ENCODE measurements around the gene AAMP.

DNA sequence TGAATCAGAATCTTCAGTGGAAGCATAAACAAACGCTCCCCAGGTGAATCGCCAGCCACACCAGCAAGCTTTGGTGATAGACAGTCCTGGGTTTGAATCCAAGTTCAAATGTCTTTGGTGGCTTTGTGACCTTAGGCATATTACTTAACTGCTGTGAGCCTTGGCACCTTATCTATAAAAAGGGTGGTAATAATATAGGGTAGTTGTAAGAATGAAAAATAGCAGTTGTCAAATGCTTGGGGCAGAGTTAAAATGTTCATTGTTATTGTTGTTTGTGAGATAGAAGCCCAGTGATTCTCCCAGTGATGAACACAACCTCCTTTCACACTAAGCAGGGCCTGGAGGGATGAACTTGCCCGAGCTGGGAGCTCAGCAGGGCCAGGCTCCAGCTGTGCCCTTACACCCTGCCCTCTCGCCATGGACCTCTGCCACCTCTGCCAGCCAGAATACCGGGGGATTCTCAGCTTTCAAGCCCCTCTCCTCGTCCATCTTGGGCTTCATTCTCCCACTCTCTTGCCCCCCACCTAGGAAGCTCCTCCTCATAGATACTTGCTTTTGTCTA lies 28.5 kb upstream of the AAMP start:
- TF ChIP-seq, protein P1, sequence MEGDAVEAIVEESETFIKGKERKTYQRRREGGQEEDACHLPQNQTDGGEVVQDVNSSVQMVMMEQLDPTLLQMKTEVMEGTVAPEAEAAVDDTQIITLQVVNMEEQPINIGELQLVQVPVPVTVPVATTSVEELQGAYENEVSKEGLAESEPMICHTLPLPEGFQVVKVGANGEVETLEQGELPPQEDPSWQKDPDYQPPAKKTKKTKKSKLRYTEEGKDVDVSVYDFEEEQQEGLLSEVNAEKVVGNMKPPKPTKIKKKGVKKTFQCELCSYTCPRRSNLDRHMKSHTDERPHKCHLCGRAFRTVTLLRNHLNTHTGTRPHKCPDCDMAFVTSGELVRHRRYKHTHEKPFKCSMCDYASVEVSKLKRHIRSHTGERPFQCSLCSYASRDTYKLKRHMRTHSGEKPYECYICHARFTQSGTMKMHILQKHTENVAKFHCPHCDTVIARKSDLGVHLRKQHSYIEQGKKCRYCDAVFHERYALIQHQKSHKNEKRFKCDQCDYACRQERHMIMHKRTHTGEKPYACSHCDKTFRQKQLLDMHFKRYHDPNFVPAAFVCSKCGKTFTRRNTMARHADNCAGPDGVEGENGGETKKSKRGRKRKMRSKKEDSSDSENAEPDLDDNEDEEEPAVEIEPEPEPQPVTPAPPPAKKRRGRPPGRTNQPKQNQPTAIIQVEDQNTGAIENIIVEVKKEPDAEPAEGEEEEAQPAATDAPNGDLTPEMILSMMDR (IDR thresholded peaks at IDR 0.05): no peak
- TF ChIP-seq POLR2AphosphoS5 (IDR thresholded peaks at IDR 0.05; ENCODE audit: insufficient read depth in 1 of 2, low read depth in 1 of 2): no peak
